ENCODE data around the gene MRPL48. TPM values are rescaled to one million over a fixed set of nuclear protein-coding genes. Genes with fewer than 3 reads are reported as not detected.
A peak's percentile ranks its signal among the peaks of the same experiment; 100 is the strongest.

The MRPL48 gene
- total RNA-seq: 37.0 and 52.4 TPM in 2 replicates

GRCh38 chr11:73787643-73788558, at the start of gene MRPL48:
MRPL48 (plus strand) TSS chr11:73787874; CDS start chr11:73787972, 98 bp downstream.
- no peaks in the 10 kb centered on the region for H3K36me3 ChIP-seq (ENCODE audit: control insufficient read depth, insufficient read depth, low read length)
- TF ChIP-seq CTCF (IDR thresholded peaks at IDR 0.05; ENCODE audit: insufficient read depth, low read length, poor library complexity, severe bottlenecking): no peak
- peak within 1 kb of the TSS; percentile 56 for H3K4me3 ChIP-seq (ENCODE audit: low read depth, low read length)
- no peaks in the 10 kb centered on the region for H3K27me3 ChIP-seq (ENCODE audit: control insufficient read depth, insufficient read depth, low read length)
- DNase-seq (ENCODE audit: low read depth): peak; percentile 70

- DNase-seq (ENCODE audit: low read depth): no peak
- TF ChIP-seq CTCF (IDR thresholded peaks at IDR 0.05; ENCODE audit: insufficient read depth, low read length, poor library complexity, severe bottlenecking): no peak
Measured at GRCh38 chr11:73743045-73743444, 44.6 kb upstream of the MRPL48 start.

GRCh38 chr11:73746701-73747100, 41.0 kb upstream of the MRPL48 start:
- no peaks in the 10 kb centered on the region for H3K36me3 ChIP-seq (ENCODE audit: control insufficient read depth, insufficient read depth, low read length)
- H3K4me3 ChIP-seq (ENCODE audit: low read depth, low read length): no peak overlapping the region
- TF ChIP-seq CTCF (IDR thresholded peaks at IDR 0.05; ENCODE audit: insufficient read depth, low read length, poor library complexity, severe bottlenecking): no peak
- DNase-seq (ENCODE audit: low read depth): no peak
- H3K27me3 ChIP-seq (ENCODE audit: control insufficient read depth, insufficient read depth, low read length): no peaks in the 10 kb centered on the region

More at GRCh38 chr11:73743045-73743444, 44.6 kb upstream of the MRPL48 start:
- Histone ChIP-seq H3K27me3 (ENCODE audit: control insufficient read depth, insufficient read depth, low read length) (no peaks in the 10 kb centered on the region), H3K4me3 (ENCODE audit: low read depth, low read length) (no peak overlapping the region), H3K36me3 (ENCODE audit: control insufficient read depth, insufficient read depth, low read length) (no peaks in the 10 kb centered on the region)

- H3K27me3 ChIP-seq (ENCODE audit: control insufficient read depth, insufficient read depth, low read length): no peaks in the 10 kb centered on the region
- no peaks in the 10 kb centered on the region for H3K36me3 ChIP-seq (ENCODE audit: control insufficient read depth, insufficient read depth, low read length)
- no peak for TF ChIP-seq CTCF (IDR thresholded peaks at IDR 0.05; ENCODE audit: insufficient read depth, low read length, poor library complexity, severe bottlenecking)
- H3K4me3 ChIP-seq (ENCODE audit: low read depth, low read length): no peak overlapping the region
- no peak for DNase-seq (ENCODE audit: low read depth)
Measured at GRCh38 chr11:73747762-73748161, 39.9 kb upstream of the MRPL48 start.

- no peak overlapping the region for H3K4me3 ChIP-seq (ENCODE audit: low read depth, low read length)
- H3K36me3 ChIP-seq (ENCODE audit: control insufficient read depth, insufficient read depth, low read length): no peaks in the 10 kb centered on the region
- no peaks in the 10 kb centered on the region for H3K27me3 ChIP-seq (ENCODE audit: control insufficient read depth, insufficient read depth, low read length)
- no peak for TF ChIP-seq CTCF (IDR thresholded peaks at IDR 0.05; ENCODE audit: insufficient read depth, low read length, poor library complexity, severe bottlenecking)
- no peak for DNase-seq (ENCODE audit: low read depth)
Measured at GRCh38 chr11:73748300-73748699, 39.4 kb upstream of the MRPL48 start.
